GM18505 (cell line): ENCODE results near the gene HMX3.
"Not testable (repeated sequence)": the region's sequence is repeated elsewhere in the genome, so short reads cannot be mapped to it uniquely, and the experiment has no call there.

Experiments
- ATAC-seq: cut with Tn5 transposase; IDR thresholded peaks from one replicate; pipeline ENCODE4 v1.9.1; 2021; ENCODE audit not compliant: unreplicated experiment
- POLR2A ChIP-seq: IDR thresholded peaks from 4 replicates; pipeline ENCODE4 v1.6.1; 2011; ENCODE audit warnings: borderline replicate concordance; ENCODE audit not compliant: insufficient read depth, insufficient read length; ENCODE audit errors: extremely low read depth

The HMX3 gene

DNA sequence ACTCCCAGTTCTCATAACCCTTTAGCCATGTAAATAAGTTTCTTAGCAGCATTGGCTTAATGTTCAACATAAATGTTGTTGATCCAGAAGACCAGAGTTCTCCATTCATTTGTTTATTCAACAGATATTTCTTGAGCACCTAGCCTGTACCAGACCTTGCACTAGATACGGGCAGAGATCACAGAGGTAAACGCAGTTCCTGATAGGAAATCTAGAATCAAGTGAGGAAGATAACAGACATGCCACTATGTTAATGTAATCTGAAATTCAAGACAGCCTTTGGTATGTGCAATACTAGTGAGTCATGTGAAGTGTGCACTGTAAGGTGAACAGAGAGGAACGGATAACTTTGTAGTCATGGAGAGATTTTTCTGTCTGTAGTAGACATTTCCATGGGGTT, 21.4 kb downstream of the HMX3 start:
- TF ChIP-seq POLR2A: no peak
- ATAC-seq: no peak

DNA sequence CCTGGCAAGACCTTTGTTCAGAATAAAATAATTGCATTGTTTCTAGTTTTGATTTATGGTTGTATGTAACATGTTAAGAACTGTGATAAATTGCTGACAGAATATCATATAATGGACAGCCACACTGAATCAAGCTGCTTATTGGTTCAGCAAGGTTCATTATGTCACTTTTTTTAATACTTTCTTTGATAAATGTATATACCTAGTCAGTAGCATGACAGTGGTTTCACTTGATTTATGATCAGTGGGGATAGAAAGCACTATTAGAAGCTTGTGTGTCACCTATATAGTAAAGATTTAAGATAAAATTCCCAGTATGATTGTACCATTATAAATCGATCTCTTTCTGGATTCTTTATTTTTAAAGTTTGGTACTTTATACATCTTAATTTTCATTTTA, 22.9 kb downstream of the HMX3 start:
- no peak for TF ChIP-seq POLR2A
- ATAC-seq: no peak

GRCh38 chr10:123160311-123160980, 24.7 kb downstream of the HMX3 start:
- TF ChIP-seq POLR2A: no peak
- no peak for ATAC-seq

DNA sequence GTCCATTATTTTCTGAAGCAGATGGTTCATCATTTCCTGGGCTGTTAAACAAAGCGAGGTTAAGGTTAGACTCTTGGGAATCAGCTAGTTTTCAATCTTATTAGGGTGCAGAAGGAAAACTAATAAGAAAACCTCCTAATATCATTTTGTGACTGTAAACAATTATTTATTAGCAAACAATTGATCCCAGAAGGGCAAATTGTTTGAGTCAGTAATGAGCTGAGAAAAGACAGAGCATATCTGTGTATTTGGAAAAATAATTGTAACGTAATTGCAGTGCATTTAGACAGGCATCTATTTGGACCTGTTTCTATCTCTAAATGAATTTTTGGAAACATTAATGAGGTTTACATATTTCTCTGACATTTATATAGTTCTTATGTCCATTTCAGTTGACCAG, 28.5 kb downstream of the HMX3 start:
- TF ChIP-seq POLR2A: no peak
- no peak for ATAC-seq

DNA sequence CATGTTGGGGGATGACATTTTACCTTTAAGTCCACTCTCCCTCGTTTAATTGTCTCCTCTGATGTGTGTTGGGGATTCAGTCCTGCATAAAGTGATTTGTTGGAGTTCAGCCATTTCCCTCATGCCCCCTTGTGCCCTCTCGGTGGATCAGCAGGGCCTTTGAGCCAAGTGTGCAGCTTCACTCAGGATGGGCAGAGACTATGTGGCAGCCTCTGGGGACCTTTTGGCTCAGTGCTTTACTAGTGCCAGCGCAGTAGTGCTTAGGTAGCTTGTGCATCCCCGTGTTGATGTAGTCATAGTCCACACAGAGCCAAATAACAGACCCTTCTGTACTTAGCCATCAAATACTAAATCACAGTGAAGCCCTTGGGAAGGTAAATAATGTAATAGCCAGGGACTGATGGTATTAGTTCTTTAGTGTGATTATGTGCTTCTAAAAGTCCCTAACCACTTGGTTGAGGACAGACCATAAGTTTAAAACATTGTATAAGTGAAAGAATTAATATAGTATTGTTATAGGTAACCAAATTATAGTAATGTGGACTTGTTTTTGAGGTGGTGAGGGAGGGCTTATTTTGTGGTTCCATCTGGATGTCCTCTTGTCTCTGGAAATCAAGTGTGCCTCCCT, 29.8 kb downstream of the HMX3 start:
- no peak for ATAC-seq
- no peak for TF ChIP-seq POLR2A

DNA sequence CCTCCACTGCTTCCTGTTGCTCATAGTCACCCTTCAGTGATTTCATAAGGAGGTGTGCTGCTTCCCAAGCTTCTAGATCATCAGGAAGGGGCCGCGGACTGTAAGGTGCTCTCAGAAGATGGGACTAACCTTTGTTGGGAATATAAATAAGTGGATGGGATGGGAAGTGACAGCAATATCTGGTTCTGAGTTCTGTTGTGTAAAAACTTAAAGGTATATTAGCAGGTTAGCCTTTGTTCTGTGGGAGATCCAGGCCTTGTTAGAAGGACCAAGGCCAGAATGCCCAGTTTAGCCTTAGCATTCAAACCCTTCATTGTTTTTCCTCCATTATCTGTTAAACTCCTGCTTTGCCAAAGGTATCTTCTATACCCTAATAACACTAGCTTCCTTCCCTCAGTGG, 30.8 kb downstream of the HMX3 start:
- ATAC-seq: no peak
- no peak for TF ChIP-seq POLR2A

- TF ChIP-seq POLR2A: no peak
- ATAC-seq: no peak
Observed at GRCh38 chr10:123170961-123171360, 35.2 kb downstream of the HMX3 start.

DNA sequence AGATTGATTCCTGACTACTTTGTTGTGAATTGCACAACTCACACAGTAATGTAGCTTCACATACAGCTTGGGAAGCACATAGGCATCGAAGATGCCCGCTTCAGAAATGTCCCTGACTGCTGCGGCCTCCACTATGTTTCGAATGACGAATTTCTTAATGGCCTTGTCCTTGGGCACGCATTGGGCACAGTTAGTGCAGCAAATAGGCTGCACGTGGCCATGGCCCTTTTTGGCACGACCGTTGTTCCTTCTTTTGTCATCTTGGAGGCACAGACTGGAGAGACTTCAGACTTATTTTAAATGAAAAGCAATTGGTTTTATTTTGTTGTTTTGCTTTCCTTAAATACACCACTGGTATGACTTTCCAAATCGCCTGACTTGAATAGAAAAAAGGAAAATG, 35.8 kb downstream of the HMX3 start:
- not testable (repeated sequence) for ATAC-seq

GRCh38 chr10:123175389-123176387, 39.9 kb downstream of the HMX3 start:
- no peak for ATAC-seq
- TF ChIP-seq POLR2A: no peak

- not testable (repeated sequence) for ATAC-seq
Observed at GRCh38 chr10:123178390-123178789, 42.6 kb downstream of the HMX3 start.

- ATAC-seq: no peak
- TF ChIP-seq POLR2A: no peak
Observed at GRCh38 chr10:123180101-123181090, 44.6 kb downstream of the HMX3 start.

DNA sequence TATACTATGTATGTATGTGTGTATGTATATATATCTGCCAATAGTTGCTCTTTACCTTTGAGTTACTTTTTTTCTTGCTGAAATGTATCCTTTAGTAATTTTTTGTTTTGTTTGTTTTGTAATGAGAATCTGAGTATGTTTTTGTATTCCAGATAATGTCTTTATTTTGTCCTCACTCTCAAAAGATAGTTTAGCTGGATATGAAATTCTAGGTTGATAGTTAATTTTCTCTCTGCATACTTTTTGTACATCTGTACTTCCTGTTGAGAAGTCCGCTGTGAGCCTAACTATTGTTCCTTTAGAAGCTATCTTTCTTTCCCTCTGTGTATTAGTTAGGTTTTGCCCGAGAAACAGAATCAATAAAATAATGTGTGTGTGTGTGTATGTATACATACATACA, 48.0 kb downstream of the HMX3 start:
- no peak for TF ChIP-seq POLR2A
- no peak for ATAC-seq

- TF ChIP-seq POLR2A: no peak
- ATAC-seq: no peak
Observed at GRCh38 chr10:123187781-123188180, 52.0 kb downstream of the HMX3 start.
